ENCODE measurements around the gene TRANK1. TPM values are rescaled to one million over a fixed set of nuclear protein-coding genes. Genes with fewer than 3 reads are reported as not detected.

The TRANK1 gene
- total RNA-seq, 2 donors from 2014 or later = 21.3 to 50.7 TPM

DNA sequence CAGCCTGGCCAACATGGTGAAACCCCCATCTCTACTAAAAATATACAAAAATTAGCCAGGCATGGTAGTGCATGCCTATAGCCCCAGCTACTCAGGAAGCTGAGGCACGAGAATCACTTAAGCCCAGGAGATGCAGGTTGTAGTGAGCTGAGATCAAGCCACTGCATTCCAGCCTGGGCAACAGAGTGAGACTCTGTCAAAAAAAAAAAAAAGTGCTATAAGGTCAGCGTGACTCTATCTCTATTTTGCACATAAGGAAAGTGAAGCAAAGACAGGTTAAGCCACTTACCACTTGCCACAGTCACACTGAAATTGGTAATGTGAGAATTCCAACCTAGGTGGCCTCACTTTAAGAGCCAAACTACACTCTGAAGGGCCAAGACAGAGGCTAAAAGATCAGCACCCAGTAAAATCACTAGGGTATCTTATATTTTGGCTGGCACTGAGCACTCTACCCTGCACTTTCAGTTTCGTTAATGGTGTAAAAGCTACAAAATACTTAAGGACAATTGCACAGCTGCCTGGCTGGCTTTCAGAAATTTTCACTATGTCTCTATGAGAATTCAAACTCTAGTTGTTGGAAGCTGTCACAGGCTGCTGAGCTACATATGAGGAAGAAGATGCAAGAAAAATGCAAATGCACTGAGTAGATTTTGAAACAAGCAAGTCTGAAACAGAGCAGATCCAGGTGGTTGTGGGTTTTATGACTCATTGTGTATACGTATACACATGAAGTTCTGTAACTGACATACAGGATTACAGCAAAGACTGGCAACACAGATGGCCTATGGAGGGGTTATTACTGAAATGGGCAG, 32.7 kb downstream of the TRANK1 start:
- Histone ChIP-seq H3K4me3 (no peak overlapping the region), H3K9ac (ENCODE audit: low read depth in 2 of 2, low read length in 2 of 2) (peak overlapping the region in 1 of 2 donors; percentile 16), H3K27ac (peak overlapping the region; percentile 61), H3K9me3 (no peaks in the 10 kb centered on the region), H3K4me1 (peaks cover 5% of the 10 kb centered on the region), H3K36me3 (no peaks in the 10 kb centered on the region), H3K27me3 (no peaks in the 10 kb centered on the region)
- TF ChIP-seq, protein P1, sequence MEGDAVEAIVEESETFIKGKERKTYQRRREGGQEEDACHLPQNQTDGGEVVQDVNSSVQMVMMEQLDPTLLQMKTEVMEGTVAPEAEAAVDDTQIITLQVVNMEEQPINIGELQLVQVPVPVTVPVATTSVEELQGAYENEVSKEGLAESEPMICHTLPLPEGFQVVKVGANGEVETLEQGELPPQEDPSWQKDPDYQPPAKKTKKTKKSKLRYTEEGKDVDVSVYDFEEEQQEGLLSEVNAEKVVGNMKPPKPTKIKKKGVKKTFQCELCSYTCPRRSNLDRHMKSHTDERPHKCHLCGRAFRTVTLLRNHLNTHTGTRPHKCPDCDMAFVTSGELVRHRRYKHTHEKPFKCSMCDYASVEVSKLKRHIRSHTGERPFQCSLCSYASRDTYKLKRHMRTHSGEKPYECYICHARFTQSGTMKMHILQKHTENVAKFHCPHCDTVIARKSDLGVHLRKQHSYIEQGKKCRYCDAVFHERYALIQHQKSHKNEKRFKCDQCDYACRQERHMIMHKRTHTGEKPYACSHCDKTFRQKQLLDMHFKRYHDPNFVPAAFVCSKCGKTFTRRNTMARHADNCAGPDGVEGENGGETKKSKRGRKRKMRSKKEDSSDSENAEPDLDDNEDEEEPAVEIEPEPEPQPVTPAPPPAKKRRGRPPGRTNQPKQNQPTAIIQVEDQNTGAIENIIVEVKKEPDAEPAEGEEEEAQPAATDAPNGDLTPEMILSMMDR (IDR thresholded peaks at IDR 0.05) = no peak
- DNase-seq = no peak
- intact Hi-C loops (cut with DNase I) = no loop called here

DNA sequence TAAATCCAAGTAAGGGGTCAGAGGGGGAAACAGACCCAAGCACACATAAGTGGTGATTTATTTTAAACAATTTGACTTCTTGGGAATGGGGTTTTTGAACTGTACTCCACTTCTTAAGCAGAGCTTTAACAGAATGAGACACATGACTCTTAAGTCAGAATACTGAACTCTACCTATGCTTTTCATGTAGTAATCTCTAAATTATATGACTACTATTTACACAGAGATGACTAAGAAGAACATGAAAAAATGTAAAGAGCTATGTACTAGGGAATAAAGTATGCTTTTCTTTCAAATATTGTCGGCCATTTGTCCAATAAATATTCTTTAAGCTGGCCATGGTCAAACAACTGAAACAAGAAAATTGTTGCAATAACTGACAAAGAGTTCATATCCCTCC, 35.2 kb downstream of the TRANK1 start:
- Histone ChIP-seq H3K36me3 (no peaks in the 10 kb centered on the region), H3K9ac (ENCODE audit: low read depth in 2 of 2, low read length in 2 of 2) (no peak overlapping the region), H3K27me3 (no peaks in the 10 kb centered on the region), H3K9me3 (no peaks in the 10 kb centered on the region), H3K4me3 (no peak overlapping the region), H3K27ac (no peak overlapping the region), H3K4me1 (peaks cover 9% of the 10 kb centered on the region)
- intact Hi-C loops (cut with DNase I) = no loop called here
- DNase-seq = no peak
- TF ChIP-seq, protein P1 (IDR thresholded peaks at IDR 0.05) = no peak

DNA sequence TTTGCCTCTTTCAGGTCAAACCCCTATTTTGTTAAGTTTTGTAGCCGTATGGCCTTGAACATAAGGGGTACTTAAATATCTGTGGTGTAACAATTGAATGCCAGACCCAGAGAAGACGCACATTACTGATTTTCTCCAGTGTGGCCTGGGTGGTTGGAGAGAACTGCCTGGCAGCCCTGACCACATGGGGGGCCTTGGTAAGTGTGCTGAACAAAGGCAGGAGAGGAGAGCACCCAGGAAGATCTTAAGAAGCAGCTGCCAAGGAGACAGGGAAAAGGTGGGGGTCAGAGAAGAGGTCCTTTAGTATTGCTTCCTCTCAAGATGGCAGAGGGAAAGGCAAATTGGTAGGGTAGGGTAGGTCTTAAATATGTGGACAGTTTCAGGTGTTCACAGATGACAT, 35.7 kb downstream of the TRANK1 start:
- Histone ChIP-seq H3K27me3 (no peaks in the 10 kb centered on the region), H3K36me3 (no peaks in the 10 kb centered on the region), H3K9ac (ENCODE audit: low read depth in 2 of 2, low read length in 2 of 2) (no peak overlapping the region), H3K4me1 (peaks cover 9% of the 10 kb centered on the region), H3K4me3 (no peak overlapping the region), H3K9me3 (no peaks in the 10 kb centered on the region), H3K27ac (peak overlapping the region; percentile 91)
- TF ChIP-seq, protein P1 (IDR thresholded peaks at IDR 0.05) = no peak
- intact Hi-C loops (cut with DNase I) = no loop called here
- DNase-seq = no peak

DNA sequence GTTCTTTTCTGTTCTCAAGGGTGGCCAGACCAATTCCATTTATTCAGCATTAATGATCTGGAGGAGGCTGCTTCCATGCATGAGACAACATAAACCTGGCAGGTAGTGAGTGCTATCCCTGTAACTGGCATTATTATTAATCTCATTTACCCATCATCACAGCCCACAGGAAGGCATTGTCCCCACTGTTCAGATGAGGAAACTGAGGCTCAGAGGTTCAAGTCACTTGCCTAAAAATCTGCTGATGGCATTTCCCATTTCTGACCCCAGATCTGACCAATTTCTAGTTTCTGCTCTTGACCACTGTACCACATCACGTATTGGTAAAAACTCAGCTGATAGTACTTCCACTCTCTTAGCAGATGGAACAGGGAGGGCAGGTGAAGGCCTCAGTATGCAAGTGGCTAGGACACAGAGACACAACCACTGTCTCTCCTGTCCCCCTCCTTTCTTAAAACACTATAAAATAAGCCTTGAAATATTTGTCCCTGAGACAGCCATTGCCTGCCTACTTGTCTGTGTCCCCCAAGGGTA, 36.1 kb downstream of the TRANK1 start:
- TF ChIP-seq, protein P1 (IDR thresholded peaks at IDR 0.05) = no peak
- no peaks in the 10 kb centered on the region for H3K36me3 ChIP-seq
- peak overlapping the region in 1 of 2 donors; percentile 96 for H3K9ac ChIP-seq (ENCODE audit: low read depth in 2 of 2, low read length in 2 of 2)
- peak overlapping the region; percentile 91 for H3K27ac ChIP-seq
- intact Hi-C loops (cut with DNase I) = no loop called here
- H3K9me3 ChIP-seq = no peaks in the 10 kb centered on the region
- DNase-seq = no peak
- no peaks in the 10 kb centered on the region for H3K27me3 ChIP-seq
- H3K4me3 ChIP-seq = peak overlapping the region; percentile 52
- H3K4me1 ChIP-seq = peaks cover 9% of the 10 kb centered on the region

- Histone ChIP-seq H3K36me3 (no peaks in the 10 kb centered on the region), H3K4me1 (peaks cover 9% of the 10 kb centered on the region), H3K27ac (peak overlapping the region; percentile 91), H3K9ac (ENCODE audit: low read depth in 2 of 2, low read length in 2 of 2) (peak overlapping the region; percentile 9 to 96), H3K4me3 (peak overlapping the region; percentile 52), H3K27me3 (no peaks in the 10 kb centered on the region), H3K9me3 (no peaks in the 10 kb centered on the region)
- intact Hi-C loops (cut with DNase I) = no loop called here
- TF ChIP-seq, protein P1 (IDR thresholded peaks at IDR 0.05) = no peak
- peak; percentile 88 for DNase-seq
Observed at GRCh38 chr3:36907911-36908646, 36.8 kb downstream of the TRANK1 start.
